ENCODE measurements around the gene MSLN. TPM values are rescaled to one million over a fixed set of nuclear protein-coding genes. Genes with fewer than 3 reads are reported as not detected.

Gene MSLN
- total and polyA plus RNA-seq, 9 of the 15 experiments (the other 6 are each of a cell fraction or from before 2014, with no cell fraction given): not detected

DNA sequence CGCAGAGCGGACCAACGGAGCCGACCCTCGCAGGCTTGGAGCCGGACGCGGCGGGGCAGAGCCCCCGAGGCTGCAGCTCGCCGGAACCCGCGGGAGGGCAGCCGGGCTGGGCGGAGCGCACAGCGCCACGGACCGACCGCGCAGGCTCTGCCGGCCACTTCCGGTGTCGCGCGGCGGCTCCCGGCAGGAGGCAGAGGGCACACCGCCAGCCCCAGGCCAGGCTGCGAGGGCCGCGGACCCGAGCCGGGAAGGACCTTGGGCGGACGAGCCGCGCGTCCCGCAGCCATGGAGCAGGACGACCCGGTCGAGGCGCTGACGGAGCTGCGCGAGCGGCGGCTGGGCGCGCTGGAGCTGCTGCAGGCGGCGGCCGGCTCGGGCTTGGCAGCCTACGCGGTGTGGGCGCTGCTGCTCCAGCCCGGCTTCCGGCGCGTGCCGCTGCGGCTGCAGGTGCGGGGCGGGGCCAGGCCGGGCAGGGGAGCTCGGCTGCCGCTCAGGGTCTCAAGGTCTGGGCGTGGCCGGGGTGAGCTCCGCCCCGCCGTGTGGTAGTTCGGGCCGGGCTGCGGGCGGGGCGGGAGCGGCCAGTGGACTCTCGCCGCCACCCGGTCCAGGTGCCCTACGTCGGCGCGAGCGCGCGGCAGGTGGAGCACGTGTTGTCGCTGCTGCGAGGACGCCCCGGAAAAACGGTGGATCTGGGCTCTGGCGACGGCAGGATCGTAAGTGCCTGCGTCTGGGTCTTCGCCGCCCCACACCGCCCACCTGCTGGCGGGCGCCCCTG lies 39.4 kb upstream of the MSLN start, which contains the start of gene ANTKMT (continued):
- TF ChIP-seq, protein P1, sequence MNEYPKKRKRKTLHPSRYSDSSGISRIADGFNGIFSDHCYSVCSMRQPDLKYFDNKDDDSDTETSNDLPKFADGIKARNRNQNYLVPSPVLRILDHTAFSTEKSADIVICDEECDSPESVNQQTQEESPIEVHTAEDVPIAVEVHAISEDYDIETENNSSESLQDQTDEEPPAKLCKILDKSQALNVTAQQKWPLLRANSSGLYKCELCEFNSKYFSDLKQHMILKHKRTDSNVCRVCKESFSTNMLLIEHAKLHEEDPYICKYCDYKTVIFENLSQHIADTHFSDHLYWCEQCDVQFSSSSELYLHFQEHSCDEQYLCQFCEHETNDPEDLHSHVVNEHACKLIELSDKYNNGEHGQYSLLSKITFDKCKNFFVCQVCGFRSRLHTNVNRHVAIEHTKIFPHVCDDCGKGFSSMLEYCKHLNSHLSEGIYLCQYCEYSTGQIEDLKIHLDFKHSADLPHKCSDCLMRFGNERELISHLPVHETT (CRISPR knock-in tag; conservative IDR thresholded peaks at IDR 0.05 in 1 of 2, IDR thresholded peaks at IDR 0.05 in 1 of 2): peak in 1 of 2 experiments; percentile 67; a peak in 2 of 4 replicates
- TF ChIP-seq HCFC1 (IDR thresholded peaks at IDR 0.05; ENCODE audit: low read depth, low read length) (peak; percentile 80), HNRNPL (IDR thresholded peaks at IDR 0.05; ENCODE audit: low read depth, low read length) (peak; percentile 89), ZNF77 (CRISPR knock-in tag; IDR thresholded peaks at IDR 0.05) (no peak), PTBP1 (IDR thresholded peaks at IDR 0.05; ENCODE audit: low read depth, low read length) (0 out of 2 replicates have a peak, but pooled peaks have one; percentile 20), POLR2G (IDR thresholded peaks at IDR 0.05; ENCODE audit: low read depth, low read length) (peak; percentile 93), ZNF232 (CRISPR knock-in tag; IDR thresholded peaks at IDR 0.05) (no peak), ATF1 (CRISPR knock-in tag; IDR thresholded peaks at IDR 0.05) (no peak), ATF1 (tag; IDR thresholded peaks at IDR 0.05) (peak; percentile 76), ZNF76 (CRISPR knock-in tag; IDR thresholded peaks at IDR 0.05; ENCODE audit: borderline replicate concordance) (peak; percentile 57; the same call in 1 of the 2 replicates), TGIF2 (CRISPR knock-in tag; IDR thresholded peaks at IDR 0.05) (no peak), GTF2A2 (tag; IDR thresholded peaks at IDR 0.05) (peak; percentile 61; the same call in 1 of the 2 replicates), GATAD2B (IDR thresholded peaks at IDR 0.05; ENCODE audit: borderline replicate concordance) (peak; percentile 99), ATF7 (IDR thresholded peaks at IDR 0.05) (peak; percentile 74), GABPB1 (CRISPR knock-in tag; IDR thresholded peaks at IDR 0.05) (peak; percentile 94), SUPT5H (IDR thresholded peaks at IDR 0.05) (peak; percentile 66)
- TF ChIP-seq, protein P2, sequence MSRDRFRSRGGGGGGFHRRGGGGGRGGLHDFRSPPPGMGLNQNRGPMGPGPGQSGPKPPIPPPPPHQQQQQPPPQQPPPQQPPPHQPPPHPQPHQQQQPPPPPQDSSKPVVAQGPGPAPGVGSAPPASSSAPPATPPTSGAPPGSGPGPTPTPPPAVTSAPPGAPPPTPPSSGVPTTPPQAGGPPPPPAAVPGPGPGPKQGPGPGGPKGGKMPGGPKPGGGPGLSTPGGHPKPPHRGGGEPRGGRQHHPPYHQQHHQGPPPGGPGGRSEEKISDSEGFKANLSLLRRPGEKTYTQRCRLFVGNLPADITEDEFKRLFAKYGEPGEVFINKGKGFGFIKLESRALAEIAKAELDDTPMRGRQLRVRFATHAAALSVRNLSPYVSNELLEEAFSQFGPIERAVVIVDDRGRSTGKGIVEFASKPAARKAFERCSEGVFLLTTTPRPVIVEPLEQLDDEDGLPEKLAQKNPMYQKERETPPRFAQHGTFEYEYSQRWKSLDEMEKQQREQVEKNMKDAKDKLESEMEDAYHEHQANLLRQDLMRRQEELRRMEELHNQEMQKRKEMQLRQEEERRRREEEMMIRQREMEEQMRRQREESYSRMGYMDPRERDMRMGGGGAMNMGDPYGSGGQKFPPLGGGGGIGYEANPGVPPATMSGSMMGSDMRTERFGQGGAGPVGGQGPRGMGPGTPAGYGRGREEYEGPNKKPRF (IDR thresholded peaks at IDR 0.05; ENCODE audit: low read depth, low read length): 0 out of 2 replicates have a peak, but pooled peaks have one; percentile 46
- TF ChIP-seq, protein P3, sequence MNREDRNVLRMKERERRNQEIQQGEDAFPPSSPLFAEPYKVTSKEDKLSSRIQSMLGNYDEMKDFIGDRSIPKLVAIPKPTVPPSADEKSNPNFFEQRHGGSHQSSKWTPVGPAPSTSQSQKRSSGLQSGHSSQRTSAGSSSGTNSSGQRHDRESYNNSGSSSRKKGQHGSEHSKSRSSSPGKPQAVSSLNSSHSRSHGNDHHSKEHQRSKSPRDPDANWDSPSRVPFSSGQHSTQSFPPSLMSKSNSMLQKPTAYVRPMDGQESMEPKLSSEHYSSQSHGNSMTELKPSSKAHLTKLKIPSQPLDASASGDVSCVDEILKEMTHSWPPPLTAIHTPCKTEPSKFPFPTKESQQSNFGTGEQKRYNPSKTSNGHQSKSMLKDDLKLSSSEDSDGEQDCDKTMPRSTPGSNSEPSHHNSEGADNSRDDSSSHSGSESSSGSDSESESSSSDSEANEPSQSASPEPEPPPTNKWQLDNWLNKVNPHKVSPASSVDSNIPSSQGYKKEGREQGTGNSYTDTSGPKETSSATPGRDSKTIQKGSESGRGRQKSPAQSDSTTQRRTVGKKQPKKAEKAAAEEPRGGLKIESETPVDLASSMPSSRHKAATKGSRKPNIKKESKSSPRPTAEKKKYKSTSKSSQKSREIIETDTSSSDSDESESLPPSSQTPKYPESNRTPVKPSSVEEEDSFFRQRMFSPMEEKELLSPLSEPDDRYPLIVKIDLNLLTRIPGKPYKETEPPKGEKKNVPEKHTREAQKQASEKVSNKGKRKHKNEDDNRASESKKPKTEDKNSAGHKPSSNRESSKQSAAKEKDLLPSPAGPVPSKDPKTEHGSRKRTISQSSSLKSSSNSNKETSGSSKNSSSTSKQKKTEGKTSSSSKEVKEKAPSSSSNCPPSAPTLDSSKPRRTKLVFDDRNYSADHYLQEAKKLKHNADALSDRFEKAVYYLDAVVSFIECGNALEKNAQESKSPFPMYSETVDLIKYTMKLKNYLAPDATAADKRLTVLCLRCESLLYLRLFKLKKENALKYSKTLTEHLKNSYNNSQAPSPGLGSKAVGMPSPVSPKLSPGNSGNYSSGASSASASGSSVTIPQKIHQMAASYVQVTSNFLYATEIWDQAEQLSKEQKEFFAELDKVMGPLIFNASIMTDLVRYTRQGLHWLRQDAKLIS (CRISPR knock-in tag; IDR thresholded peaks at IDR 0.05): peak; percentile 56; the same call in 1 of the 2 replicates
- TF ChIP-seq, protein P4, sequence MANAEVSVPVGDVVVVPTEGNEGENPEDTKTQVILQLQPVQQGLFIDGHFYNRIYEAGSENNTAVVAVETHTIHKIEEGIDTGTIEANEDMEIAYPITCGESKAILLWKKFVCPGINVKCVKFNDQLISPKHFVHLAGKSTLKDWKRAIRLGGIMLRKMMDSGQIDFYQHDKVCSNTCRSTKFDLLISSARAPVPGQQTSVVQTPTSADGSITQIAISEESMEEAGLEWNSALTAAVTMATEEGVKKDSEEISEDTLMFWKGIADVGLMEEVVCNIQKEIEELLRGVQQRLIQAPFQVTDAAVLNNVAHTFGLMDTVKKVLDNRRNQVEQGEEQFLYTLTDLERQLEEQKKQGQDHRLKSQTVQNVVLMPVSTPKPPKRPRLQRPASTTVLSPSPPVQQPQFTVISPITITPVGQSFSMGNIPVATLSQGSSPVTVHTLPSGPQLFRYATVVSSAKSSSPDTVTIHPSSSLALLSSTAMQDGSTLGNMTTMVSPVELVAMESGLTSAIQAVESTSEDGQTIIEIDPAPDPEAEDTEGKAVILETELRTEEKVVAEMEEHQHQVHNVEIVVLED (CRISPR knock-in tag; IDR thresholded peaks at IDR 0.05): peak; percentile 60
